Colonic mucosa (tissue), 4 donors: ENCODE results near the gene ANKRD11. TPM values are rescaled to one million over a fixed set of nuclear protein-coding genes. Genes with fewer than 3 reads are reported as not detected.

ENCODE experiments used
- DNase-seq: peaks from one replicate; pipeline ENCODE4 v3.0.0-alpha.2; 2020
- H3K27ac ChIP-seq: fragments of 200-600 bp; one replicate; pipeline ENCODE4 v1.8.0; 2021
- H3K27me3 ChIP-seq: fragments of 200-600 bp; one replicate; pipeline ENCODE4 v1.8.0; 2021
- H3K36me3 ChIP-seq: fragments of 200-600 bp; one replicate; pipeline ENCODE4 v1.8.0; 2021
- H3K4me1 ChIP-seq: fragments of 200-600 bp; one replicate; pipeline ENCODE4 v1.8.0; 2021; ENCODE audit warnings: mild to moderate bottlenecking
- H3K4me3 ChIP-seq: fragments of 200-600 bp; one replicate; pipeline ENCODE4 v1.8.0; 2021
- H3K9ac ChIP-seq, 2 donors: one replicate each; pipeline ENCODE4 v1.7.0; 2013; ENCODE audit warnings: control low read depth in 2 of 2, low read depth in 2 of 2, low read length in 2 of 2
- H3K9me3 ChIP-seq: fragments of 200-600 bp; one replicate; pipeline ENCODE4 v1.8.0; 2021
- CTCF ChIP-seq: fragments of 200-600 bp; IDR thresholded peaks from one replicate; pipeline ENCODE4 v1.8.0; 2022; ENCODE audit warnings: antibody characterized with exemption, mild to moderate bottlenecking
- intact Hi-C: fragments of 100-400 bp; cut with DNase I; formaldehyde crosslinking; loops from one replicate; pipeline ENCODE4 v1.14.1; 2022
- total RNA-seq, 2 donors: library from RNA; stranded (reverse); fragmentation: NEBNext Ultra II Directional in 1 of 2; extraction: Animal tissue kit (Norgen Biotek cat#: 25700) in 1 of 2; gene quantifications; one replicate each; pipeline ENCODE4 v1.2.1, GENCODE V29; 2021
- donor health status: healthy.
- donor health status: DM: no; HTN: no; CAD: no.
- donor health status: DM: no; HTN: no; CAD: no.

The ANKRD11 gene
- total RNA-seq, 2 donors from 2014 or later = 69.4 to 129 TPM

- no peak overlapping the region for H3K9ac ChIP-seq
- no peaks in the 10 kb centered on the region for H3K27me3 ChIP-seq
- intact Hi-C loops = no loop called here
- no peaks in the 10 kb centered on the region for H3K36me3 ChIP-seq
- H3K27ac ChIP-seq = no peak overlapping the region
- no peak overlapping the region for H3K4me3 ChIP-seq
- TF ChIP-seq CTCF = no peak
- no peak for DNase-seq
- peaks cover 15% of the 10 kb centered on the region for H3K4me1 ChIP-seq
- no peaks in the 10 kb centered on the region for H3K9me3 ChIP-seq
These were observed 111.2 kb downstream of the ANKRD11 start for GRCh38 chr16:89378947-89379771.

GRCh38 chr16:89377453-89377848 is 112.9 kb downstream of the ANKRD11 start:
- H3K27ac ChIP-seq = no peak overlapping the region
- intact Hi-C loops = no loop called here
- no peak overlapping the region for H3K9ac ChIP-seq
- DNase-seq = no peak
- H3K4me3 ChIP-seq = no peak overlapping the region
- no peaks in the 10 kb centered on the region for H3K9me3 ChIP-seq
- H3K36me3 ChIP-seq = no peaks in the 10 kb centered on the region
- peaks cover under 1% of the 10 kb centered on the region for H3K4me1 ChIP-seq
- no peak for TF ChIP-seq CTCF
- H3K27me3 ChIP-seq = no peaks in the 10 kb centered on the region

- Histone ChIP-seq H3K4me1 (no peaks in the 10 kb centered on the region), H3K9ac (no peak overlapping the region), H3K27me3 (no peaks in the 10 kb centered on the region), H3K36me3 (no peaks in the 10 kb centered on the region), H3K4me3 (no peak overlapping the region), H3K9me3 (no peaks in the 10 kb centered on the region), H3K27ac (no peak overlapping the region)
- DNase-seq = no peak
- intact Hi-C loops = no loop called here
- no peak for TF ChIP-seq CTCF
These were observed 113.4 kb downstream of the ANKRD11 start for GRCh38 chr16:89376812-89377452.

- Histone ChIP-seq H3K9ac (no peak overlapping the region), H3K4me3 (no peak overlapping the region), H3K4me1 (no peaks in the 10 kb centered on the region), H3K36me3 (no peaks in the 10 kb centered on the region), H3K27ac (no peak overlapping the region), H3K27me3 (no peaks in the 10 kb centered on the region), H3K9me3 (no peaks in the 10 kb centered on the region)
- DNase-seq = no peak
- intact Hi-C loops = no loop called here
- TF ChIP-seq CTCF = no peak
These were observed 114.7 kb downstream of the ANKRD11 start for GRCh38 chr16:89375686-89376085.

GRCh38 chr16:89375021-89375420 is 115.3 kb downstream of the ANKRD11 start:
- no peak overlapping the region for H3K4me3 ChIP-seq
- no peak overlapping the region for H3K27ac ChIP-seq
- intact Hi-C loops = no loop called here
- no peaks in the 10 kb centered on the region for H3K36me3 ChIP-seq
- no peak overlapping the region for H3K9ac ChIP-seq
- TF ChIP-seq CTCF = no peak
- no peaks in the 10 kb centered on the region for H3K27me3 ChIP-seq
- no peaks in the 10 kb centered on the region for H3K4me1 ChIP-seq
- DNase-seq = no peak
- H3K9me3 ChIP-seq = no peaks in the 10 kb centered on the region
